EH (cell line): ENCODE data around the gene FMN1.
A peak's percentile ranks its signal among the peaks of the same experiment; 100 is the strongest.

Experiments used
- DNase-seq: peaks from one replicate; pipeline ENCODE4 v3.0.0-alpha.2; 2015; ENCODE audit warnings: low read depth

The FMN1 gene

DNA sequence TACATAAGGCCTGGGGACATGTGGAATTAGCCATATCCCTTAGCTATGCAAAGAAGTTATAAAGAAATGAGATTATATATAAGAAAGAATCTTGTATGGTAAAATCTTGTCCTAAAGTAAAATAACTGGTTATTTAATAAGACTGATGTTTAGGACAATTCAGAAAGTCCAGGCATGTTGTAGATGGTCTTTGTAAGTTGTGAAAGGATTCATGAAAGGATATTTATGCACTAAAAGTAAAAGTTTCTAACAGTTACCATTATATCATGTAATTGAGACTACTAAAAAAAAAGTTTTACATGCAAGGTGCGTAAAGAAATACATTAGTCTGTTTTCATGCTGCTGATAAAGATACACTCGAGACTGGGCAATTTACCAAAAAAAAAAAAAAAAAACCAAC lies 146.3 kb downstream of the FMN1 start:
- no peak for DNase-seq

DNA sequence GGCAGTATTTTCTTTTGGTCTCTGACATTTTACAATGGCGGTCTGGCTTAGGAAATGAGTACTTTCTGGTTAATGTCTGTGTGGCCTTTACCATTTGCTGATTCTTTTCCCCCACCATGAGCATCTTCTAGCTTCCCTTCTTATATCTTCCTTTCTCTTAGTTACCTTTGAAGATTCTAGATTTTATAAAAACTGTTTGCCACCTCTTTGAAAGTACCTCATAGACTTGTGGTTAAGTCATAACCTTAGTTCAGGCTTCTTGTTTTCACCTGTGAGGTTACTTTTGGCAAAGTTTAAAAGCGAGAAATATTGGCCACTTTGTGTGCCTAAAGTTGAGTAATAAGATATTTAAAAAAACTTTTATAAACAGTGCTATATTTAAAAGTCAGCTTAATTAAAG lies 147.4 kb downstream of the FMN1 start:
- DNase-seq = no peak

DNA sequence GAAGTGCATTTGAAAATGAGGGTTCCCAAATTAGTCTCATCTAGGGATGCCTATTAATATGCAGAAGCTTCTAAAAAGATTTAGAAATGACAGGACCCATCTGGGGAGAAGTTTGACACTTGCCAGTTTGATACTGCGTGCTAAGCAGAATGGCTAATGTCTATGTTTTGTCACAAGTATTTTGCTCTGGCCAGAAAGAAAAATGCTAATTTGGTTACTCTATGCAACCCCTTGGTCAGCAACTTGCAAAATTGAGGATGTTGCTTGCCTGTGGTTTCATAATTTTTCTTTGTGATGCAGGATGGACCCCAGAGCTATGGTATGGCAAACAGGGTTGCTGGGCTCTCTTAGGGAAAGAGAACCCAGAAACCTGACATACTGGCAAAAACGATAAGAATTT lies 148.2 kb downstream of the FMN1 start:
- DNase-seq = no peak

DNA sequence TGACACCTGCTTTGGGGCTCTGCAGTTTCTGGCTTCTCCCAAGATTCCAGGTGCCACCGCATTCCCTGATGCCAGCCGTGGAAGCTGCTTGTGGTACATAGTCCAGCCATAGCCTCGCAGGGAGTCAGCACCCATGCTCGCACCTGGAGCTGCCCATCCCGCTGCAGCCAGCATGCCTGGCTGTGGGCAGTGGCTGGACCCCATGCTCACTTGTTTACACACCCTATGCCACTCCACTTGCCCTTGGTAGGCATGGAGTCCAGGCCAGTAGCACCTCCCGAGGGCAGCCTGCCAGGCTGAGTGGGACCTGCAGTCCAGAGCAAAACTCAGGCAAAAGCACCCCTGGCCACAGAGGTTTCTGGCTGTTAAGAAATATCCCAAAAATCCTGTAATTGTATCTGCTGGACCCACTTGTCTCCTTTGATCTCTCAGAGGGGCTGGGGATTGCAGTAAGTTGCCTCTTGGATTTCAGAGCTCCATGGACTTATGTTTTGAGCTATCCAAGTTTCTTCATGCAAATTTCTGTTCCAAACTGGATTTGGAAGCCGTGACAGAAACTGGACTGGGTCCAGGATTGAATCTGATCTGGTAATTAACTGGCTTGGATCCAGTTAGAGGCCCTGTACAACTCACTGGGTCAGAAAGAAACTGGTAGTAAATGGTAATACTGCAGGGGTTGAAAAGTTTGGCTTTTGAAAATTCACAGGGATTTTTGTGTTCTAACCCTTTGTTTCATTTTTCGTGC lies 149.3 kb downstream of the FMN1 start:
- DNase-seq = no peak

DNA sequence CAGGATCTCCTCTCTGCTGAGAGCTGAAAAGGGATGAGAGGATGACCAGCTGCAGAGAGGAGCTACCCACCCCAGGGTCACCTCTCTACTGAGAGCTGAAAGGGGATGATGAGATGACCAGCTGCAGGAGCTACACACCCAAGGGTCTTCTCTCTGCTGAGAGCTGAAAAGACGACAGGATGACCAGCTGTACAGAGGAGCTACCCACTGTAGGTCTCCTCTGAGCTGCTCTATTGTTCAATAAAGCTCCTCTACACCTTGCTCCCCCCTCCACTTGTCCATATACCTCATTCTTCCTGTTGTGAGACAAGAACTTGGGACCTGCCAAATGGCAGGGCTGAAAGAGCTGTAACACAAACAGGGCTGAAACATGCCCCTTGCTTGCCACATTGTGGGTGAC lies 149.9 kb downstream of the FMN1 start:
- DNase-seq = no peak

DNA sequence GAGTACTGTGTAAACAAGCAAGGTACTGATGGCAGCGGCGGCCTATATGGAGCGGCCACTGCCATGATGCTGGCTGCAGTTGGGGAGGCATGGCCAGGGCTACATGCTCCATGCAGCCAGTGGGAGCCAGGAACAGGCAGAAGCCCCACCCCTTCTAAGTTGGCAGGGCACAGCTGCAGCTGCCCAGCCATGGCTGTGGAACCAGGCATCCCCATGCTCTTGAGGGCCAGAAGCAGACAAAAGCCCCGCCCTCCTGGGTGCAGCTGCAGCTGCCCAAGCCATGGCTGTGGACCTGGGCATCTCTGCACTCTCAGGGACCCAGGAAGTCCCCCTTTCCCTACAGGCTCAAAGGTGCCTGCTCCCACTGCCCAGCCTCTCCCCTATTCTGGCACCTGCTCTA lies 150.9 kb downstream of the FMN1 start:
- no peak for DNase-seq

DNA sequence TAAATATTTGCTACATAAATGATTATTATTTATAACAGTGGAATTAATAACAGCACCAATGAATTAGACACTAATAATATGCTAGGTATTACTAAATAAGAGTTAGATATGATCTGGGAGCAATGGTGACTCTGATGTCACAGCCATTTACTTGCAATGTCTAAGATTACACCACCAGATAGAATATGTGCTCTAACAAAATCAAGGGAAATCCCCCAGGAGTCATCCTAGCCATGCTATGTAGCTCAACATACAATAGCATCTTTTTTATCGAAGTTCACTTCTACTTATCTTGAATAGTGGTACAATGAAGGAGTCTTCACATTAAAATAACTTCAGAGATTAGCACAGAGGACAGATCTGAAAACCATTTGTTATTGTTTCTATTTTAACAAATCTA lies 154.0 kb downstream of the FMN1 start:
- no peak for DNase-seq

DNA sequence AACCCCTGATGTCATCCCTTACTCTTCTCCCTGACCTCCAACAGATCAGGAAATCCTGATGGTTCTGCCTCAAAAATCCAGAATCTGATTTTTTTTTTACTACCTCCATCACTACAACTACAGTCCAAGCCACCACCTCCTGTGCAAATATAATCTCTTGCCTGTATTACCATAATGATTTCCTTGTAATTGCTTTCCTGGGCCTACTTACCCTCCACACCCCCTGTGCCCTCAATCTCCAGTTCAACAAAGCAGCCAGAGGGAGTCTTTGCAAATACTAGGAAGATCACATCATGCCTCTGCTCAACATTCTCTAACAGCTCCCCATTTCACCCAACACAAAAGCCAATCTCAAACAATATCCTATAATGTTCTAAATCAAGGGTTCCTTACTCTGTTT lies 159.9 kb downstream of the FMN1 start:
- no peak for DNase-seq

DNA sequence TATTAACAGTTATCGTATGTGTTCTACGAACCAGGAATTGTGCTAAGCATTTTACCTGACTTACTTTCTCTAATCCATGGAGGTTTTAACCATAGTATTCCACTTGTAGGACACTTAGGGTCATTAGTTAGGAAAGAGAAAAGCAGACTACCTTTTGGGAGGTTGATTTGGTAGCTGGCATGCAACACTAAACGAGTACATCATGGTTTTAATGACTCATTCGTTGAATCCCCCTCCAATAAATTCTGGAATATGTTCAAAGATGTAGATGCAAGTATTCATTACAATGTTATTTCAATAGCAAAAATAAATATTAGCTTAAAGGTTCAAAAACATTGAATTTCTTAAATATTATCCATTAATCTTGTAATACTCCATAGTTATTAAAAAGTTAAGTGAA lies 162.5 kb downstream of the FMN1 start:
- DNase-seq = peak; percentile 13

DNA sequence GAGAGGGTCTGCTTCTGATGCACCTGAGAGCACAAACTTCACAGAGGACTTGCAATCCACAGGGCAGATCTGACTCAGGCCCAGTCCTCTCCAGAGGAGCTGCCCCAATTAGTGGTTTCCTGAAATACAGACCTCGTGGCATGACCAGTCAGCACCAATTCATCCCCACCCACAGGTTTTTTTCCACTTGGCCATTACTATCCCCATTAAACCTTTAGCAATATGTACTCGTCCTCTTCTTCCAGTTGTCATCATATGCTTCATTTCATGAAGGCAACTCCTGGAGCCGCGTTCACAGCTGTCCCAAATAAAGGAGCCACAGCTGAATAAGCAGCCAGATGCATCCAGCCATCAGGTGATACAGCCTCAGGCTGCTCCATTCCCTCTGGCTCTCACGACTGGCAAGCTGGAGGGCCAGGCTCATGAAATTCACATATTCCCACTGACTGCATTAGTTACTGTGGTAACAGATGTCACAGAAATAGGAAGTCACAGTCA lies 163.1 kb downstream of the FMN1 start:
- DNase-seq = peak; percentile 57

DNA sequence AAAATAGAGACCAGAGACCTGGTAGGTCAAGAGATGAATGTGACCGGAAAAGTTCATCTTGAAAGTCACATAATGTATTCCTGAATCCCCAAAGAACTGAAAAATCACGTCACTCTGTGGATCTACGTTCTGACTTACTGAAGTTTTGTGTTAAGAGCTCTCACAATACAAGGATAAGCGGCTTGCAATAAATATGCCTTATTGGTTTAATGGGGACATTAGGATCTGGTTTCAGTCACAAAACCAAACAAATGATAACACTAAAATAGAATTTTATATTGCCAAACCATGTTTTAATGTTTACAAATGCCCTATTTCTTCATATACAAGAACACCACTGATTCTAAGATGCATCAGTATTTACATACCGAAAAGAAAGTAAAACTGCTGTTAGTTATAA lies 164.2 kb downstream of the FMN1 start:
- no peak for DNase-seq

DNA sequence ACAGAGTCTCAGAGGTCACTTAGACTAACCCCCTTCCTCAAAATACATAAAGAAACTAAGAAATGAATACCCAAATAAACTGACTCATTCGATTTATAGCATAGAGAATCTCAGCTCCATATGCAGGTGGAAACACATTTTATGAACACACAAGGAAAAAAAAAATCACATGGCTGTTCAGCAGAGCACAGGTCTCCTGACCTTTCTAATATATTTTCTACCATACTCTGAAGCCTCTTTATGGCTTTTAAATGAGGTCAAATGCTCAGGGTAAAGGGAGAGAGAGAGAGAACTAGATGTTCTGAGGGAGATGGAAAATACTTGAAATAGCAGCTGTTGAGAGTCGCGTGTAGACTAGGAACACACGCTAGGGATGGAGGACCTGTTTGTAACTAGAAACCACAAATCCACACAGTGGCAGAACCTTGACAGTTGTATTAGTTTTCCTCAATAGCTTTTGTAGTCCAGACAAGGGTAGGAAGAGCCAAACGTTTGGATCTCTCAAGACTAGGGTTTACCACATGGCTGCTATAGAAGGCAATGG lies 165.3 kb downstream of the FMN1 start:
- DNase-seq = peak; percentile 13

DNA sequence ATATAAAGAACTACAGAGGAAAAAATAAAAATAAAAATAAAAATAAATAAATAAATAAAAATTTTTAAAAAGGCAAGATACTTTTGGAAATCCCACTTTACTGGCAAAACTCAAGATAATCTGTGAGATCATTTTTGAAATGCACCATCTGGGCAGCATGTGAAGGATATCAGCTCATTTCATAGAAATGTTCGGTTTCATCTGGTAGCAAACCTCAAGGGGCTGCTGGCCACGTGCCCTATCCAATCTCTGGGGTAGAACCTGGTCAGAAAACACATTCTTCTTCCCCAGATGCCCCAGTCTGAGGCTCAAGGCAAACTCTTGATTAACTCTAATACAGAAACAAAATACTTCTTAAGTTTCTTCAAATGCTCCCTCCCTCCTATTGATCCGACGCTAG lies 166.0 kb downstream of the FMN1 start:
- DNase-seq = no peak

DNA sequence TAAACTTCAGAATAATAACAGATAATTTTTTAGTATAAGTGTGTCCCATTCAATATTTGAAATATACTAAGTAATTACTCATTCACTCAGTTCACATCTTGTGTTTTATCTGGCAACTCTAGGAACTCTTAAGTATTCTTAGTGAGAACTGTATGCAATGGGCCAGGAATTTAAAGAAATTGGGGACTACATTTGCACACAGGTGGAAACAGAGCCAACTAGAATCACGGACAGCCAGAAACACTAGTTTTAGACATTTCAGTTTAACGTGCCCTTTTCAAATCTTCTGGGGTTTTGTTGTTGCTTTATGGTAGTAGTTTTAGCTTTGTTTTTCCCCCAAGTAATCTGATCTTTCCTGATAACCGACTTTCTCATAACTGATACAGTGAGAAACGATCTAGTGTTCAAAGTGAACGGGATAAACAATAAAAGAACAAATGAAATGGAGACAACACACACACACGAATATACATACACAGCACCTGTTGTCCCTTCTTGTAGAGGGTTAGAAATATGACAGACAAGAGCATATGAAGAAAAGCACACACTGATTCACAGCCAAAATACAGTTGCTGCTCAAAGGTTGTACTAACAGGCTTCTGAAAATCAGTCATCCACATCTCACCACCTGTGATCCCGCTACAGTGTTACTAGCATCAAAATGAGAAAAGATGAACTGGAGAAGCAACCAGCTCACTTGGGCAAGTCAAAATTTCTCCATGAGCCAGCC lies 167.0 kb downstream of the FMN1 start:
- DNase-seq = no peak

DNA sequence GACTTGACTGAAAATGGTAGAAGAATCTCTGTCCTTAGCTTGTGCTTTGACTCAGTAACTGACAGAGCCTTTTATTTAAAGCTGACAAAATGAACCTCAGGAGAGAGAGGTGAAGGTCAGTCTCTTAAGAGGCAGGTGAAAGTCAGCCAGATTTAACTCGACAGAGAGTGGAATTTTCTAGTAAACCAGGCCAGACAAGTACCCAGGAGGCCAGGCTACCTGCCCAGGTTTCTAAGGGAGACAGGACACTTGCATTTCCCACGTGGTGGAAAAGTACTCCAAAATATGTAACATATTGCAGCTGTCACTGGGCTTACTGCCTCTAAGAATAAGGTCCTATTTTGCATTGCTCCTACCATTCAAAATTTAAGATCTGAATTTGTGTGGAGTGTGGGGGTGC lies 167.9 kb downstream of the FMN1 start:
- DNase-seq = no peak

DNA sequence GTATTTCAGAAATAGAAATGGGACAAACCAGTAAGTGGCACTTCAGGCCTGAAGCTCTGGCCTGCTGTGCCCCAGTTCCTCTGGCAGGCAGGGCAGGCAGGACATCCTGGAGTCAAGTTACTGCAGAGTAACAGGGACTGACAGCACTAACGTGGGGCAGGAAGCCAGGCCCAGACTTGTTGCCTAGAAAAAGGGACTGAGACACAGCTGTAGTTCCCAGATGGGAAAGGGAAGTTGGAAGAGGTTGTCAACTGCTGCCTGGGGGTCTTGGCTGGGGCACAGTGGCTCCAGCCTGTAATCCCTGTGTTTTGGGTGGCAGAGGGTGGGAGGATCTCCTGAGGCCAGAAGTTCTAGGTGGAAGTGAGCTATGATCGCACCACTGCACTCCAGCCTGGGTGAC lies 171.9 kb downstream of the FMN1 start:
- peak; percentile 87 for DNase-seq

DNA sequence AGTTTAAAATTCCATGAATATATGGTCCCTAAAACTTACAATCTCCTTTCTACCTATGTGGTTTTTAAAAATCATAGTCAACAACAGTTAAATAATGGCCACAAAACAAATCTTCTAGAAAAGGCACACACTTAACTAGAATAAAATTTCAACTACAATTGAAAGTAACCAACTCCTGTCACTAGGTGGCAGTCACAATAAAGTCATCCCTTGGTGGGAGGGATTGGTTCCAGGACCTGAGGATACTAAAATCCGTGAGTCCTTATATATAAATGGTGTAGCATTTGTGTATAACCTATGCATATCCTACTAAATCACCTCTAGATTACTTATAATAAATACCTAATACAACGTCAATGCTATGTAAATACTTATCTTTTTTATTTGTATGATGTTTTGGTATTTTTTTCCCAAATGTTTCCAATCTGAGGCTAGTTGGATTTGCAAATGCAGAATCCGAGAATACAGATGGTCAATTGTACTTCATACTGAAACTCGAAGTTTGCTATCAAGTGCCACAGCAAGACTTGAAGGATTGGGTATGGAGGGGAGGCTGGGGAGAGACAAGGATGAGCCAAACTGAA lies 172.6 kb downstream of the FMN1 start:
- peak; percentile 67 for DNase-seq

DNA sequence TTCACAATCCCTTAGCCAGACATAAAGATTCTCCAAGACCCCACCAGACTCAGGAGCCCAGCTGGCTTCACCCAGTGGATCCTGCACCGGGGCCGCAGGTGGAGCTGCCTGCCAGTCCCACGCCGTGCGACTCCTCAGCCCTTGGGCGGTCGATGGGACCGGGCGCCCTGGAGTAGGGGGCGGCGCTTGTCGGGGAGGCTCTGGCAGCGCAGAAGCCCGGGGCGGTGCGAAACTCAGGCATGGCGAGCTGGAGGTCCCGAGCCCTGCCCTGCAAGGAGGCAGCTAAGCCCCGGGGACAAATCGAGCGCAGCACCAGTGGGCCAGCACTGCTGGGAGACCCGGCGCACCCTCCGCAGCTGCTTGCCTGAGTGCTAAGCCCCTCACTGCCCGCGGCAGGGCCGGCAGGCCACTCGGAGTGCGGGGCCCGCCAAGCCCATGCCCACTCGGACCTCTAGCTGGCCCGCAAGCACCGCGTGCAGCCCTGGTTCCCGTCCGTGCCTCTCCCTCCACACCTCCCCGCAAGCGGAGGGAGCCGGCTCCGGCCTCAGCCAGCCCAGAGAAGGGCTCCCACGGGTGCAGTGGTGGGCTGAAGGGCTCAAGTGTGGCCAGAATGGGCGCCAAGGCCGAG lies 175.0 kb downstream of the FMN1 start:
- no peak for DNase-seq

DNA sequence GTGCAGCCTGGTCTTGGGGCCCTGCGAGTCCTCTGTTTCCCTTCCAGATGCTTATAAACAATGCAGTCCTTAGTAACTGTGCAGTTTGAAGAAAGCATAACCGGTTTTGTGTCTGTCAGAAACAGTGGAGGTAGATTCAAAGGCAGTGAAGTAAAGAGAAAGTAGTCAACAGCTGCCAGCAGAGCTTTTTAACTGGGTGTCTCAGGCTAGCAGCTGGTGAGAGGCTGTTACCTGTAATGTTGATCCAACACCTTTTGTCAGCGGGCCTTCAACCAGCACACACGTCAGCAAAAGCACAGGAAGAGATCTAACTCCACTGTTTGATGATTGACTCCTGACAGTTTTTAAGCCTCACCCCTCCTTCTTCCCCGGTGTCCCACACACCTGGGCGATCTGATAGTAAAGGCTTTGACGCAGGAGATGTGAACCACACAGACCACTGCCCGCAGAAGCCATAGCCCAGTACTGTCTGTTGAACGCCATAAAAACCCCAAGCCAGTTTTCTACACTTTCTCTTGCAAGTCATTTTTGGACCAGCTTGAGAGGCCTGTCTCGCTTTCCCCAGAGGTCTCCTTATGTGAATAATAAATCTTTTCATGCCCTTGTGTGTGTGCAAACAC lies 178.0 kb downstream of the FMN1 start:
- DNase-seq = no peak

DNA sequence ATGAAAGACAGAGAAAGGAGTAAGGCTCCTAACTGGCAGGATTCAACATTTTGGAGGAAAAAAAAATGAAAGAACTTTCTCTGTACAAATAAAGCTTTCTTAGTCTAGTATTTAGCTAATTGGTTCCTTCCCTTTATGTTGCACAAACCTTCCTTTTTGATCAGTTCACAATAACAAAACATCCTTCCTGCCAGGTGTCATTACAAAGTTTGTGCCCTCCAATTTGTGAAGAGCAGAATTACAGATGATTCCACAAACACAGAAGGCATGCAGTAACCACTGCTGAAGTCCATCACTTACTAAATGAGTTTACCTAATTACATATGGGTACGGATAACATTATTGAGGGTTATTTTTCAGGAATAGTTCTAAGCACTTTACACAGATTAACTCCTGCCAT lies 179.9 kb downstream of the FMN1 start:
- DNase-seq = no peak

DNA sequence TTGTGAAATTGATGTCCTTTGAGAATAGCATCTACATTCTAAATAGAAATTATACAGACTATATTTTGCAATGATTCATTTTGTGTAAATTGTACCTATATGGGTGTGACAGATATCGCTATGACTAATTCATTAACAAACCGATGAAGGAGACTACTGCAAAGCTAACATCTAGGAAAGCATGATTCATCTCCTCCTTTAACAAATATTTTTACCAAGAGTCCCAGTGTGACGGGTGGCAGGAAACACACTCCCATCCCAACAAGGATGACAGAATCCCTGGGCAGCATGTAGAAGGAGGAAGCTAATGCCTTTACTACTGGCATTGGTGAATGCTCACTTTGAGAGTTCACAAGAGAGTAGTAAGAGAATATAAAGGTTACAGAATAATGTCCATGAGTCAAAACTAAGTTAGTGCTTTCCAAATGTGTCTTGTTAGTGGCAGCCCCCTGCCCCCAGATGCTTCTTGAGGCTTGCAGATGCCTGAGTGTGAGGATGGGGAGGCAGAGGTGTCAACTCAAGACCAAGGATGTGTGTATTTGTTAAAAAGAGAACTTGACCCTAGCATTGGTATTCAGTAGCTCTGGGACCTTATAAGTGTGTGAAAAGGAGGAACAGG lies 180.6 kb downstream of the FMN1 start:
- peak; percentile 87 for DNase-seq

DNA sequence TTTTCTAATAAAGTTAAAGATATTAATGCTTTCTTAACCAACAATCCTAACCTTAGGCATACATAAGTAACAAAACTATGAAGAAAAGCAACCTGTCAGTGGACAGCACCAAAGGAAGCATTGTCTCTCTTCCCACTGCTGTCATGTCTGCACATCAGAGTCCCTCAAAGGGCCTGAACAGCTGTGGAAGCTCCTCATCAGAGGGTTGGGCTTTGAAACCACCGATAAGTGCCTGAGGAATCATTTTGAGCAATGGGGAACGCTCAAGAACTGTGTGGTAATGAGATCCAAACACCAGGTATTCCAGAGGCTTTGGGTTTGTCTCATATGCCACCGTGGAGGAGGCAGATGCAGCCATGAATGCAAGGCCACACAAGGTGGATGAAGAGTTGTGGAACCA lies 182.5 kb downstream of the FMN1 start:
- no peak for DNase-seq
